Fibroblast of villous mesenchyme (primary cell): ENCODE data around the gene OR51B4. TPM values are rescaled to one million over a fixed set of nuclear protein-coding genes. Genes with fewer than 3 reads are reported as not detected.

ENCODE experiments used
- total RNA-seq: library from RNA; depleted of rRNA; stranded (reverse); fragments of >200 nt; gene quantifications from 2 replicates; pipeline ENCODE4 v1.2.3, GENCODE V29; 2012

OR51B4 gene
- total RNA-seq, 1 donor, result 0.43 TPM

Other genes with a start within 250 kb of the OR51B4 start
- not detected in 2 replicates for gene OR52E2, start 242.3 kb downstream of the OR51B4 start, total RNA-seq
- gene OR52E1, start 232.4 kb downstream of the OR51B4 start, total RNA-seq, result not detected in 2 replicates
- gene OR52A5, start 163.6 kb downstream of the OR51B4 start, total RNA-seq, result not detected in 2 replicates
- not detected in 2 replicates for gene OR52A1, start 147.2 kb downstream of the OR51B4 start, total RNA-seq
- not detected in 2 replicates for gene OR51V1, start 101.3 kb downstream of the OR51B4 start, total RNA-seq
- gene HBB, start 74.9 kb downstream of the OR51B4 start, total RNA-seq, result not detected in 2 replicates
- gene HBD, start 67.5 kb downstream of the OR51B4 start, total RNA-seq, result 0.32 and 0.43 TPM in 2 replicates
- not detected in 2 replicates for gene HBG1, start 52.1 kb downstream of the OR51B4 start, total RNA-seq
- gene HBG2, start 47.2 kb downstream of the OR51B4 start, total RNA-seq, result not detected in 2 replicates
- gene HBE1, start 32.0 kb downstream of the OR51B4 start, total RNA-seq, result 0.97 and 1.7 TPM in 2 replicates
- gene OR51B2, start 22.4 kb upstream of the OR51B4 start, total RNA-seq, result not detected in 2 replicates
- gene OR51B5, start 41.6 kb upstream of the OR51B4 start, total RNA-seq, result 0.32 and 0.43 TPM in 2 replicates
- not detected in 2 replicates for gene OR51B6, start 49.6 kb upstream of the OR51B4 start, total RNA-seq
- under 0.01 TPM in 1 of 2 replicates, not detected in the other for gene OR51M1, start 81.9 kb upstream of the OR51B4 start, total RNA-seq
- gene OR51Q1, start 120.2 kb upstream of the OR51B4 start, total RNA-seq, result not detected in 2 replicates
- gene OR51I1, start 139.6 kb upstream of the OR51B4 start, total RNA-seq, result under 0.01 TPM in 1 of 2 replicates, not detected in the other
- gene OR51I2, start 147.4 kb upstream of the OR51B4 start, total RNA-seq, result not detected in 2 replicates
- gene OR52D1, start 186.7 kb upstream of the OR51B4 start, total RNA-seq, result not detected in 2 replicates
- 0.43 TPM in 1 of 2 replicates, not detected in the other for gene UBQLN3, start 208.0 kb upstream of the OR51B4 start, total RNA-seq
- gene UBQLNL, start 214.8 kb upstream of the OR51B4 start, total RNA-seq, result under 0.01 TPM in 2 replicates
- gene OR52H1, start 246.6 kb upstream of the OR51B4 start, total RNA-seq, result 0.32 and 0.86 TPM in 2 replicates